ENCODE results near the gene GMNN.
A peak's percentile ranks its signal among the peaks of the same experiment; 100 is the strongest.
"Not testable (repeated sequence)": the region's sequence is repeated elsewhere in the genome, so short reads cannot be mapped to it uniquely, and the experiment has no call there.

Gene GMNN

GRCh38 chr6:24774696-24775519 lies at the start of gene GMNN:
Gene GMNN, plus strand, starts transcription at chr6:24774937. Its CDS starts 2,310 bp downstream, at chr6:24777247.
- TF ChIP-seq CTCF (conservative IDR thresholded peaks at IDR 0.05; ENCODE audit: control insufficient read depth, insufficient read depth, low read depth, low read length), result no peak
- peak; percentile 91 for DNase-seq (ENCODE audit: low read depth)

GRCh38 chr6:24730653-24731052 lies 44.1 kb upstream of the GMNN start:
- H3K4me3 ChIP-seq (ENCODE audit: control insufficient read depth, low read depth, low read length); DNase-seq (ENCODE audit: low read depth): not testable (repeated sequence)

More at GRCh38 chr6:24774696-24775519, at the start of gene GMNN:
- peak within 1 kb of the TSS; percentile 87 for H3K4me3 ChIP-seq (ENCODE audit: control insufficient read depth, low read depth, low read length)

- not testable (repeated sequence) for H3K4me3 ChIP-seq (ENCODE audit: control insufficient read depth, low read depth, low read length); DNase-seq (ENCODE audit: low read depth)
These were observed 43.1 kb upstream of the GMNN start for GRCh38 chr6:24731456-24732134.

GRCh38 chr6:24734166-24734565 lies 40.6 kb upstream of the GMNN start:
- no peak for TF ChIP-seq CTCF (conservative IDR thresholded peaks at IDR 0.05; ENCODE audit: control insufficient read depth, insufficient read depth, low read depth, low read length)
- no peak overlapping the region for H3K4me3 ChIP-seq (ENCODE audit: control insufficient read depth, low read depth, low read length)
- no peak for DNase-seq (ENCODE audit: low read depth)

GRCh38 chr6:24734710-24735109 lies 40.0 kb upstream of the GMNN start:
- not testable (repeated sequence) for H3K4me3 ChIP-seq (ENCODE audit: control insufficient read depth, low read depth, low read length); DNase-seq (ENCODE audit: low read depth)

- DNase-seq (ENCODE audit: low read depth), result no peak
- TF ChIP-seq CTCF (conservative IDR thresholded peaks at IDR 0.05; ENCODE audit: control insufficient read depth, insufficient read depth, low read depth, low read length), result no peak
- H3K4me3 ChIP-seq (ENCODE audit: control insufficient read depth, low read depth, low read length), result no peak overlapping the region
These were observed 36.0 kb upstream of the GMNN start for GRCh38 chr6:24738741-24739140.

GRCh38 chr6:24740861-24741260 lies 33.9 kb upstream of the GMNN start:
- TF ChIP-seq CTCF (conservative IDR thresholded peaks at IDR 0.05; ENCODE audit: control insufficient read depth, insufficient read depth, low read depth, low read length), result no peak
- DNase-seq (ENCODE audit: low read depth), result peak; percentile 54
- no peak overlapping the region for H3K4me3 ChIP-seq (ENCODE audit: control insufficient read depth, low read depth, low read length)

GRCh38 chr6:24742216-24742738 lies 32.5 kb upstream of the GMNN start:
- H3K4me3 ChIP-seq (ENCODE audit: control insufficient read depth, low read depth, low read length), result no peak overlapping the region
- DNase-seq (ENCODE audit: low read depth), result no peak
- no peak for TF ChIP-seq CTCF (conservative IDR thresholded peaks at IDR 0.05; ENCODE audit: control insufficient read depth, insufficient read depth, low read depth, low read length)
